ENCODE data around the gene MSL1. TPM values are rescaled to one million over a fixed set of nuclear protein-coding genes. Genes with fewer than 3 reads are reported as not detected.

MSL1 gene
- total RNA-seq, 4 donors from 2014 or later = 69.3 to 166 (median 86.9) TPM

- TF ChIP-seq CTCF (IDR thresholded peaks at IDR 0.05) (no peak), EP300 (IDR thresholded peaks at IDR 0.05) (no peak), POLR2AphosphoS5 (IDR thresholded peaks at IDR 0.05) (no peak), POLR2A (IDR thresholded peaks at IDR 0.05) (no peak)
- Histone ChIP-seq H3K4me1 (peaks cover 50% of the 10 kb centered on the region), H3K27ac (peak overlapping the region; percentile 88), H3K27me3 (no peaks in the 10 kb centered on the region), H3K4me3 (peak overlapping the region; percentile 67), H3K36me3 (peaks cover 4% of the 10 kb centered on the region), H3K9me3 (no peaks in the 10 kb centered on the region)
- WGBS = 54% methylated on average over 6 of the region's 6 CpGs
- DNase-seq (ENCODE audit: low spot score in 2 of 2) = no peak
Observed at GRCh38 chr17:40179923-40180659, 58.3 kb downstream of the MSL1 start.

DNA sequence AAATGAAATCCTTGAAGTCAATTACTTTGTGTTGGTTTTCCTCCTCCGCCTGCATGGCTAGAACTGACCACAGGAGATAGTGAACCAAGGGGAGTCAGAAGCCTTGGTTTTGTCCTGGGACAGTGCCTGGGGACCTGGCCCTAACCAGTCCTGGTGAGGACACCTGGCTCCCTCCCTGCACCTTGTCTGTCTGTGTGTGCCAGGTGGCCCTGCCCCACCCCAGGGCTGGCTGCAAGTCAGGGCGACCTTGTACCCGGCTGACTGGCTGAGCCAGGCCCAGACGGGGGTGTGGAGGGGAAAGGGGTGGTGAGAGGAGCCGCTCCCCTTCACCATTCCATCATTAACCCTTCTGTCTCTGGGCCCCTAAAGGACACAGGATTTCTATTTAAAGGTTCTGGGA lies 58.9 kb downstream of the MSL1 start:
- DNase-seq (ENCODE audit: low spot score in 2 of 2) = no peak
- H3K4me1 ChIP-seq = peaks cover 50% of the 10 kb centered on the region
- H3K27me3 ChIP-seq = no peaks in the 10 kb centered on the region
- peak overlapping the region; percentile 67 for H3K4me3 ChIP-seq
- TF ChIP-seq CTCF (IDR thresholded peaks at IDR 0.05) (no peak), POLR2AphosphoS5 (IDR thresholded peaks at IDR 0.05) (peak in 1 of 3 donors; percentile 62), EP300 (IDR thresholded peaks at IDR 0.05) (no peak)
- H3K36me3 ChIP-seq = peaks cover 4% of the 10 kb centered on the region
- peak overlapping the region; percentile 88 for H3K27ac ChIP-seq
- no peaks in the 10 kb centered on the region for H3K9me3 ChIP-seq
- WGBS = no CpG with 5 or more reads among the region's 5 CpGs

DNA sequence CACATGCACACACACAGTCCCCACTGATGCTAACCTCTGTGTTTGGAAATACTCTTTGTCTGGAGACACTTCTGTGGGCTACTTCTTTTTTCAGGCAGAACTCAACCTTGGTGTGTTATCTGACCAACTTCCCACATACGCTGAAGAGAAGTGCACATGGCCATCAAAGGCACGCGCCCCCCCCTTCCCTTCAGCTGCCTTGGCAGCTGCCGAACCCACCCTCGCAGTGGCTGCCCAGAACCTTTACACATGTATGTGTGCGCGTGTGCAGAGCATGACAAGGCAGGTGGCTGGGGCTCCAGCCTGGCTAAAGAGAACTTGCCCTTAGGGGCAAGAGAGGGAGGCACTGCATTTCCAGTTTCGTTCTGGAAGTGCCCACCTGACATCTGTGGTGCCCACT lies 59.4 kb downstream of the MSL1 start:
- peaks cover 45% of the 10 kb centered on the region for H3K4me1 ChIP-seq
- H3K36me3 ChIP-seq = peaks cover 4% of the 10 kb centered on the region
- peak overlapping the region; percentile 35 for H3K27ac ChIP-seq
- H3K27me3 ChIP-seq = no peaks in the 10 kb centered on the region
- no peak overlapping the region for H3K4me3 ChIP-seq
- no peak for DNase-seq (ENCODE audit: low spot score in 2 of 2)
- H3K9me3 ChIP-seq = no peaks in the 10 kb centered on the region
- TF ChIP-seq POLR2AphosphoS5 (IDR thresholded peaks at IDR 0.05) (no peak), CTCF (IDR thresholded peaks at IDR 0.05) (no peak), EP300 (IDR thresholded peaks at IDR 0.05) (no peak), POLR2A (IDR thresholded peaks at IDR 0.05) (no peak)
- WGBS = 71% methylated on average over 8 of the region's 8 CpGs

DNA sequence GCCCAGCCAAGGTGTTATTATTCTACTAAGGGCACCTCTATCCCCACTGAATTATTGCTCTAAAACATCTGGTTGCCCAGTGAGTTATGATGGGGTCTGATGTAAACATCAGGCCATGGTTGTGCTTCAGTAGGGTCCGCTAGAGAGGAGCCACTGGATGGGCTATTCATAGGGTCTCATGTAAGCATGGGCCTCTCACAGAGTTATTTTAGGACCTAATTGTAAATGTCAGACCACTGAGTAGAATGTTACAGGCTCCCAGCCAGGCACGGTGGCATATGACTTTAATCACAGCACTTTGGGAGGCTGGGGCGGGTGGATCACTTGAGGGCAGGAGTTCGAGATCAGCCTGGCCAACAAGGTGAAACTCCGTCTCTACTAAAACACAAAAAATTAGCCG lies 60.8 kb downstream of the MSL1 start:
- Histone ChIP-seq H3K36me3 (peaks cover 4% of the 10 kb centered on the region), H3K9me3 (no peaks in the 10 kb centered on the region), H3K4me3 (no peak overlapping the region), H3K27me3 (no peaks in the 10 kb centered on the region), H3K4me1 (peaks cover 34% of the 10 kb centered on the region), H3K27ac (no peak overlapping the region)
- WGBS = 75% methylated on average over 5 of the region's 6 CpGs
- TF ChIP-seq POLR2A (IDR thresholded peaks at IDR 0.05) = no peak
- no peak for TF ChIP-seq CTCF (IDR thresholded peaks at IDR 0.05)
- TF ChIP-seq POLR2AphosphoS5 (IDR thresholded peaks at IDR 0.05) = no peak
- no peak for TF ChIP-seq EP300 (IDR thresholded peaks at IDR 0.05)
- DNase-seq (ENCODE audit: low spot score in 2 of 2) = no peak

Other genes with a start within 250 kb of the MSL1 start
- gene GSDMB, start 203.3 kb upstream of the MSL1 start, total RNA-seq = 10 to 100 TPM in 2 of 4 donors, 1 to 10 TPM in 2; 5.4 to 76.6 (median 12.1) TPM
- 10 to 100 TPM; 57.7 to 91.3 (median 77.9) TPM for gene ORMDL3, start 194.4 kb upstream of the MSL1 start, total RNA-seq
- 1 to 10 TPM in 2 of 4 donors, not detected in 2; 1.1 to 2.3 TPM for gene LRRC3C, start 194.2 kb upstream of the MSL1 start, total RNA-seq
- 100 to 1,000 TPM in 2 of 4 donors, 10 to 100 TPM in 2; 26.7 to 156 (median 105) TPM for gene GSDMA, start 159.0 kb upstream of the MSL1 start, total RNA-seq
- gene PSMD3, start 141.2 kb upstream of the MSL1 start, total RNA-seq = 100 to 1,000 TPM in 2 of 4 donors, 10 to 100 TPM in 2; 82.8 to 118 (median 104) TPM
- 1 to 10 TPM in 1 of 4 donors, not detected in 3; 5.0 TPM for gene CSF3, start 106.5 kb upstream of the MSL1 start, total RNA-seq
- 100 to 1,000 TPM in 1 of 4 donors, 10 to 100 TPM in 3; 67.4 to 198 (median 80.3) TPM for gene MED24, start 67.6 kb upstream of the MSL1 start, total RNA-seq
- gene THRA, start 59.0 kb upstream of the MSL1 start, total RNA-seq = 10 to 100 TPM; 32.6 to 69.9 (median 48.9) TPM
- 100 to 1,000 TPM in 2 of 4 donors, 10 to 100 TPM in 2; 62.1 to 184 (median 96.0) TPM for gene NR1D1, start 21.4 kb upstream of the MSL1 start, total RNA-seq
- gene CASC3, start 18.6 kb downstream of the MSL1 start, total RNA-seq = 10 to 100 TPM; 42.9 to 92.5 (median 61.2) TPM
- gene RAPGEFL1, start 55.5 kb downstream of the MSL1 start, total RNA-seq = 100 to 1,000 TPM; 221 to 547 (median 297) TPM
- 10 to 100 TPM; 18.2 to 25.5 (median 21.6) TPM for gene WIPF2, start 97.3 kb downstream of the MSL1 start, total RNA-seq
- gene CDC6, start 165.9 kb downstream of the MSL1 start, total RNA-seq = 1 to 10 TPM; 2.7 to 5.3 (median 3.3) TPM
- 10 to 100 TPM; 19.4 to 32.1 (median 28.3) TPM for gene RARA, start 187.2 kb downstream of the MSL1 start, total RNA-seq
- gene GJD3, start 242.8 kb downstream of the MSL1 start, total RNA-seq = 1 to 10 TPM in 1 of 4 donors, not detected in 3; 2.1 TPM